GM12892 (cell line): ENCODE results near the gene SLC7A11.

Experiments used
- POLR2A ChIP-seq: IDR thresholded peaks from 2 replicates; pipeline ENCODE4 v1.6.1; 2011; ENCODE audit warnings: low read depth, low read length, control low read depth
- POLR2AphosphoS5 ChIP-seq: IDR thresholded peaks from 2 replicates; pipeline ENCODE4 v1.6.1; 2011; ENCODE audit warnings: low read depth, low read length, control low read depth

DNA sequence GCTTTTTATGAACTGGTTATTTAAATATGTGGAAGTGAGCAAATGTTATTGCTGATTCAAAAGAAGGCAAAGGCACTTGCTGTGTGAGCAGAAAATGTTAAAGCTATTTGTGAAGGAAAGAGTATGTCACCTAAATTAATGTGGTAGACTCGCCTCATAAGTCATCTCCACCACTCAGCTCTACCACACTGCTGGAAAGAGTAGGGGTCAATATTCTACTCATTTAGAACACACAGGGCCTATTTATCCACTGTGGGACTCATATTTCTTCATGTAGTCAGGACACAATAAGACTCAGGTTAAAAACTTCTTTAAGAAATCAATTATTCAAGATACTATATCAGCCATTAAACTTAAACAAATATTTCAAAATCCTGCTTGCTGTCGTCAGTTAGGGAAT is 106.5 kb downstream of the SLC7A11 start:
- no peak for TF ChIP-seq POLR2AphosphoS5
- no peak for TF ChIP-seq POLR2A
